H1 (cell line): ENCODE data around the gene PDE4D. TPM values are rescaled to one million over a fixed set of nuclear protein-coding genes. Genes with fewer than 3 reads are reported as not detected.

Experiments used
- CEBPB ChIP-seq: IDR thresholded peaks from 2 replicates; pipeline ENCODE4 v1.6.1; 2012; ENCODE audit warnings: low read depth, low read length
- polyA plus RNA-seq, 7 experiments: library from polyadenylated mRNA; depleted of rRNA in 3 of 7; stranded (reverse) in 5 of 7; unstranded in 2 of 7; fragments of >200 nt in 5 of 7; fragments of 200-250 nt in 2 of 7; gene quantifications; 1 replicate in 5 of 7; 2 replicates in 1 of 7; 4 replicates in 1 of 7; pipeline versions ENCODE4 v1.2.1 to v1.2.3, GENCODE V29; 2011 to 2013; ENCODE audit warnings: missing spikeins in 2 of 7, mixed read lengths in 2 of 7
- total RNA-seq: library from RNA; stranded (reverse); fragmentation: NEBNext Ultra II Directional; extraction: Animal tissue kit (Norgen Biotek cat#: 25700); gene quantifications from 2 replicates; pipeline ENCODE4 v1.2.1, GENCODE V29; 2021

The PDE4D gene
- total and polyA plus RNA-seq, 2 of the 8 experiments (the other 6 are each of a cell fraction or from before 2014, with no cell fraction given) = 2.3 to 3.7 TPM

GRCh38 chr5:59199868-59200267 lies 693.7 kb downstream of the PDE4D start (continued):
- no peak for TF ChIP-seq CEBPB
